MCF 10A (cell line): ENCODE results near the gene ADK. TPM values are rescaled to one million over a fixed set of nuclear protein-coding genes. Genes with fewer than 3 reads are reported as not detected.

Experiments
- BruUV-seq: library from RNA; stranded (reverse); fragments of 400-500 nt; replicated peaks from 2 replicates; lab custom pipeline; 2021; lab: Mats Ljungman, UMichigan
- CTCF ChIA-PET: fragments of 300-600 bp; sonication (Branson Sonifier 250); formaldehyde crosslinking; extraction: SDS; loops from one replicate; lab custom pipeline; 2021; ENCODE audit warnings: antibody characterized with exemption, inconsistent platforms; lab: Yijun Ruan, JAX
- POLR2A ChIA-PET: fragments of 300-600, 350-650 bp; sonication (Branson Sonifier 250); formaldehyde crosslinking; extraction: SDS; loops from one replicate; lab custom pipeline; 2020; ENCODE audit warnings: antibody characterized with exemption, inconsistent platforms; lab: Yijun Ruan, JAX
- DNase-seq: peaks from one replicate; pipeline ENCODE4 v3.0.0-alpha.2; 2018; ENCODE audit not compliant: unreplicated experiment
- H3K27ac Mint-ChIP-seq: one replicate; pipeline ENCODE4 v1.8.0; 2022; ENCODE audit warnings: mild to moderate bottlenecking, low read depth, mixed read lengths; ENCODE audit not compliant: unreplicated experiment
- H3K27me3 Mint-ChIP-seq: one replicate; pipeline ENCODE4 v1.8.0; 2022; ENCODE audit warnings: mixed read lengths; ENCODE audit not compliant: insufficient read depth, unreplicated experiment
- H3K36me3 Mint-ChIP-seq: one replicate; pipeline ENCODE4 v1.8.0; 2022; ENCODE audit warnings: mild to moderate bottlenecking, moderate library complexity, mixed read lengths; ENCODE audit not compliant: insufficient read depth, unreplicated experiment
- H3K4me1 Mint-ChIP-seq: one replicate; pipeline ENCODE4 v1.8.0; 2022; ENCODE audit warnings: mixed read lengths; ENCODE audit not compliant: insufficient read depth, unreplicated experiment
- H3K4me3 Mint-ChIP-seq: one replicate; pipeline ENCODE4 v1.8.0; 2022; ENCODE audit warnings: mild to moderate bottlenecking, moderate library complexity, mixed read lengths; ENCODE audit not compliant: unreplicated experiment
- H3K9me3 Mint-ChIP-seq: one replicate; pipeline ENCODE4 v1.8.0; 2022; ENCODE audit warnings: mixed read lengths; ENCODE audit not compliant: unreplicated experiment
- intact Hi-C: fragments of 100-400 bp; cut with micrococcal nuclease; formaldehyde crosslinking; loops from 2 replicates; pipeline ENCODE4 v1.14.1; 2022
- total RNA-seq: library from RNA; stranded (reverse); gene quantifications from 2 replicates; pipeline ENCODE4 v1.2.3, GENCODE V29; 2022
- TF ChIP-seq, protein P1 (sequence below): fragments of 200-600 bp; IDR thresholded peaks from one replicate; pipeline ENCODE4 v1.8.0; 2022; ENCODE audit warnings: antibody characterized with exemption, mild to moderate bottlenecking; ENCODE audit not compliant: unreplicated experiment

Gene ADK
- total RNA-seq, 1 experiment from 2014 or later = 98.6 TPM

DNA sequence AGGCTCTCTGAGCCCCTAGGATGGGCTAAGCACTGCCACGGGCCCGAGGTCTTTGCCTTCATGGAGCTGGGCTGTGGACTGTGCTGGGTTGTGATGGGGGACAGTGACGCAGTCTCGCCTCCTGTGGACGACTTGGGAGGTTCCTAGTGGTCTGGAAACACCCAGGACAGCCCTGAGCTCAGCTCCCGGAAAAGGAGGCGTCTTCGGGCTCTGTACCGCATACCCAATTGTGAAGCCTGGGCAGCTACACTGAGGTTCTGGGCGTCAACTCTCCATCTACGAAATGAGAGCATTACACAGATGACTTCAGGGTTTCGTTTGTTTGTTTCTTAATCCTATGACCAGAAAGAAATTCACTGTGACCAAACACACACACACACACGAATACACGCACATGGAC lies 595.8 kb downstream of the ADK start:
- Mint-ChIP-seq H3K4me3 (no peak overlapping the region), H3K9me3 (no peaks in the 10 kb centered on the region), H3K4me1 (no peaks in the 10 kb centered on the region), H3K27me3 (no peaks in the 10 kb centered on the region), H3K36me3 (no peaks in the 10 kb centered on the region), H3K27ac (no peak overlapping the region)
- intact Hi-C loops = no loop called here
- BruUV-seq = no TSS peak
- CTCF ChIA-PET = no interaction called here
- POLR2A ChIA-PET = interaction anchor here (0.5 kb wide), 1 partner anchor 10 kb away, joined by 3 read pairs; no protein-coding TSS in a partner anchor
- TF ChIP-seq, protein P1, sequence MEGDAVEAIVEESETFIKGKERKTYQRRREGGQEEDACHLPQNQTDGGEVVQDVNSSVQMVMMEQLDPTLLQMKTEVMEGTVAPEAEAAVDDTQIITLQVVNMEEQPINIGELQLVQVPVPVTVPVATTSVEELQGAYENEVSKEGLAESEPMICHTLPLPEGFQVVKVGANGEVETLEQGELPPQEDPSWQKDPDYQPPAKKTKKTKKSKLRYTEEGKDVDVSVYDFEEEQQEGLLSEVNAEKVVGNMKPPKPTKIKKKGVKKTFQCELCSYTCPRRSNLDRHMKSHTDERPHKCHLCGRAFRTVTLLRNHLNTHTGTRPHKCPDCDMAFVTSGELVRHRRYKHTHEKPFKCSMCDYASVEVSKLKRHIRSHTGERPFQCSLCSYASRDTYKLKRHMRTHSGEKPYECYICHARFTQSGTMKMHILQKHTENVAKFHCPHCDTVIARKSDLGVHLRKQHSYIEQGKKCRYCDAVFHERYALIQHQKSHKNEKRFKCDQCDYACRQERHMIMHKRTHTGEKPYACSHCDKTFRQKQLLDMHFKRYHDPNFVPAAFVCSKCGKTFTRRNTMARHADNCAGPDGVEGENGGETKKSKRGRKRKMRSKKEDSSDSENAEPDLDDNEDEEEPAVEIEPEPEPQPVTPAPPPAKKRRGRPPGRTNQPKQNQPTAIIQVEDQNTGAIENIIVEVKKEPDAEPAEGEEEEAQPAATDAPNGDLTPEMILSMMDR = no peak
- DNase-seq = no peak

DNA sequence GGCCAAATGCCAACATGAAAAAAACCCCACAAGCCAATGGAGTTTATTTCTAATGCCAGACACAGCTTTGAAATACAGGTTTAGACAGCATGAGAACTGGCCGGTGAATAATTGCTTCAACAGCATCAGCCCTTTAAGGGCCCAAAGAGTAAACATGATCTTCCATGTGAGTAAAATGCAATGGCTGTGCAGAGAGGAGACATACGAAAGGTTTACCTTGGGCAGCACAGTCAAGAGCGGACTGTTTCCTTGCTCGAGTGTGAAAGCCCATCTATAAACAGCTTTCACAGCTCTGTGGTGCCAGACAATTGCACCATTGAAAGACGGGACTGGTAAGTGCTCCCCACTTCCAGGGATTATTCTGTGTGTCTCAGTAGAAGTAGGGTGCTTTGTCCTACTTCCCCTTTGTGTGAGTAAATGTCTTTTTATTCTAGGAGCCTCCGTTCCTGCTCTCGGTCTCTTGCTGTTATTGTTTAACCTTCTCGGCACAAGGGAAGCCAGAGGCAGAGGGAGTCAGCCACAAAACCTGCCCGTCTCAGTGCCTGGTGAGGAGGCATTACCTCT lies 597.5 kb downstream of the ADK start:
- Mint-ChIP-seq H3K4me3 (no peak overlapping the region), H3K9me3 (no peaks in the 10 kb centered on the region), H3K27ac (no peak overlapping the region), H3K4me1 (no peaks in the 10 kb centered on the region), H3K36me3 (no peaks in the 10 kb centered on the region), H3K27me3 (no peaks in the 10 kb centered on the region)
- CTCF ChIA-PET = interaction anchor here (0.9 kb wide), 1 partner anchor 10 kb away, joined by 3 read pairs; no protein-coding TSS in a partner anchor
- TF ChIP-seq, protein P1 = no peak
- no TSS peak for BruUV-seq
- POLR2A ChIA-PET = no interaction called here
- no peak for DNase-seq
- intact Hi-C loops = no loop called here

DNA sequence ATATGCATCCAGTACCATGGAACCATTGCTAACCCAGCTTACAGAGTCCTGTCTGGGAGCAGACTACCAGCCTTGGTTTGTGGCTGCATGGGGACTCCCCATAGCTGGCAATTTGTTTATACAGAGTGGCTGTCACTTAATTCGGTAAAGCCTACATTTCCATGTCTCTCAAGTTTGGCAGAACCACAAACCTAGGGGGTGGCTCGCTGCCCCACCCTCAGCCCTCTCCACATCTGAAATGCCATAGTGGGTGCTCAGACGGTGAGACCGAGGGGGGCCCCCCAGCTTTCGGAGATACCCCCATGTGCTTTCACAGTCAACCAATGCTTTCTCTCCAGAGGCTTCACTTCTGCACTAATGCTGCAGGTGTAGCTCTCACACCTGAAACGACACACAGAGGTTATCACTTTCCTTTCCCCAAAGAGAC lies 599.8 kb downstream of the ADK start:
- TF ChIP-seq, protein P1 = no peak
- Mint-ChIP-seq H3K4me3 (no peak overlapping the region), H3K4me1 (no peaks in the 10 kb centered on the region), H3K36me3 (no peaks in the 10 kb centered on the region), H3K27me3 (no peaks in the 10 kb centered on the region), H3K9me3 (no peaks in the 10 kb centered on the region), H3K27ac (no peak overlapping the region)
- ChIA-PET CTCF (interaction anchor here (1.0 kb wide), 1 partner anchor 11 kb away, joined by 3 read pairs; no protein-coding TSS in a partner anchor), POLR2A (no interaction called here)
- intact Hi-C loops = no loop called here
- BruUV-seq = no TSS peak
- DNase-seq = no peak

DNA sequence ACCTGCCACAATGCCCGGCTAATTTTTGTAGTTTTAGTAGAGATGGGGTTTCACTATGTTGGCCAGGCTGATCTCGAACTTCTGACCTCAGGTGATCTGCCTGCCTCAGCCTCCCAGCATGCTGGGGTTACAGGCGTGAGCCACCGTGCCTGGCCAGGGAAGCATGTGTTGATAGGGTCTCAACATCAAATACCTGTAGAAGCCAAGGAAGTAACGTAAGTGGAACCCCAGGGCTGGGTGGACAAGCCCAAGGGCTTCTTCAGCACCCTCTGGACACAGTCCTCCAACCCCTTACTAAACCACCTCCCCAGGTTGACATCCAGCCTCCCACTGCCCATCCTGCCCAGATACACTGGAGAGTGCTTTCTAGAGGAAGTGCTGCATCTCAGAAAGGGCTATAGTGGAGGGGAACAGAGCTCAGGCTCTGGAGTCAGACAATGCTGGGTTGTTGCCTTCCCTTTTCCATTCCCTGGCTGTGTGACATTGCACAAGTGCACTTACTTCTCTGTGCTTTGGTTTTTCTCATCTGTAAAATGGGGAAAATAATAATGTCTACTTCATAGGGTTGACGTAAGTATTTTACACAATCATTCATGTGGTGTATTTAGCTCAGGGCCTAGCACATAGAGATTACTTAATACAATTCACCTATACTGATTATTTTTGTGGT lies 601.5 kb downstream of the ADK start:
- BruUV-seq = no TSS peak
- ChIA-PET CTCF (interaction anchor here (0.6 kb wide), 1 partner anchor 198 kb away, joined by 3 read pairs; no protein-coding TSS in a partner anchor), POLR2A (interaction anchor here (0.7 kb wide), 1 partner anchor 536 kb away, joined by 3 read pairs; no protein-coding TSS in a partner anchor)
- Mint-ChIP-seq H3K9me3 (no peaks in the 10 kb centered on the region), H3K27me3 (no peaks in the 10 kb centered on the region), H3K27ac (no peak overlapping the region), H3K4me1 (no peaks in the 10 kb centered on the region), H3K36me3 (no peaks in the 10 kb centered on the region), H3K4me3 (no peak overlapping the region)
- TF ChIP-seq, protein P1 = no peak
- DNase-seq = no peak
- intact Hi-C loops = no loop called here
